DMS79 (cell line): ENCODE data around the gene OR2Z1.

Experiments
- DNase-seq: peaks from one replicate; lab custom pipeline; 2025; lab: John Stamatoyannopoulos, UW

OR2Z1 gene

GRCh38 chr19:8721334-8721733 is at the start of gene OR2Z1:
OR2Z1 (plus strand) TSS chr19:8721634; CDS start chr19:8731029, 9,395 bp downstream.
- no peak for DNase-seq

- no peak for DNase-seq
These were observed 48.0 kb upstream of the OR2Z1 start for GRCh38 chr19:8673276-8673891.

- DNase-seq, result no peak
These were observed 46.4 kb upstream of the OR2Z1 start for GRCh38 chr19:8675066-8675465.

GRCh38 chr19:8678244-8678807 is 43.1 kb upstream of the OR2Z1 start:
- no peak for DNase-seq

GRCh38 chr19:8680676-8681344 is 40.6 kb upstream of the OR2Z1 start:
- no peak for DNase-seq

- no peak for DNase-seq
These were observed 39.9 kb upstream of the OR2Z1 start for GRCh38 chr19:8681345-8682029.

- no peak for DNase-seq
These were observed 39.0 kb upstream of the OR2Z1 start for GRCh38 chr19:8682472-8682871.

- no peak for DNase-seq
These were observed 38.5 kb upstream of the OR2Z1 start for GRCh38 chr19:8682931-8683330.

- DNase-seq, result no peak
These were observed 37.2 kb upstream of the OR2Z1 start for GRCh38 chr19:8684001-8684902.

GRCh38 chr19:8686549-8686948 is 34.9 kb upstream of the OR2Z1 start:
- DNase-seq, result no peak

- no peak for DNase-seq
These were observed 32.5 kb upstream of the OR2Z1 start for GRCh38 chr19:8688930-8689329.

GRCh38 chr19:8690753-8691539 is 30.5 kb upstream of the OR2Z1 start:
- no peak for DNase-seq

GRCh38 chr19:8695501-8695900 is 25.9 kb upstream of the OR2Z1 start:
- DNase-seq, result no peak

- no peak for DNase-seq
These were observed 25.5 kb upstream of the OR2Z1 start for GRCh38 chr19:8695911-8696310.

GRCh38 chr19:8696993-8697392 is 24.4 kb upstream of the OR2Z1 start:
- DNase-seq, result no peak

GRCh38 chr19:8697671-8698432 is 23.6 kb upstream of the OR2Z1 start:
- no peak for DNase-seq

GRCh38 chr19:8698433-8699063 is 22.9 kb upstream of the OR2Z1 start, which contains the start of gene ACTL9:
ACTL9 (minus strand) TSS chr19:8698795; CDS start chr19:8698701, 94 bp downstream.
- no peak for DNase-seq

GRCh38 chr19:8699908-8700307 is 21.5 kb upstream of the OR2Z1 start:
- no peak for DNase-seq

- no peak for DNase-seq
These were observed 20.5 kb upstream of the OR2Z1 start for GRCh38 chr19:8700956-8701355.

GRCh38 chr19:8702350-8702749 is 19.1 kb upstream of the OR2Z1 start:
- no peak for DNase-seq
